Kidney (tissue), 14 donors: ENCODE measurements around the gene CLEC3B. TPM values are rescaled to one million over a fixed set of nuclear protein-coding genes. Genes with fewer than 3 reads are reported as not detected.

ENCODE experiments used
- DNase-seq, 5 donors: peaks; one replicate each; pipeline ENCODE4 v3.0.0-alpha.2; 2013 to 2020
- FAIRE-seq: peaks from 2 replicates; lab custom pipeline; 2012; peaks lifted over from hg19 to GRCh38; lab: Jason Lieb, UNC
- H3K27ac ChIP-seq, 2 donors: one replicate each; pipeline ENCODE4 v1.7.0; 2013; ENCODE audit warnings: low read depth in 2 of 2, low read length in 2 of 2, inconsistent platforms in 1 of 2
- H3K27me3 ChIP-seq: one replicate; pipeline ENCODE4 v1.7.1; 2013; ENCODE audit warnings: low read length, inconsistent platforms; ENCODE audit not compliant: control insufficient read depth, insufficient read depth
- H3K36me3 ChIP-seq, 3 donors: one replicate each; pipeline versions ENCODE4 v1.7.0 to v1.7.1; 2013; ENCODE audit warnings: low read length in 3 of 3, control low read depth in 1 of 3, inconsistent platforms in 1 of 3; ENCODE audit not compliant: insufficient read depth in 3 of 3, control insufficient read depth in 2 of 3
- H3K4me1 ChIP-seq, 3 donors: one replicate each; pipeline versions ENCODE4 v1.7.0 to v1.7.1; 2013; ENCODE audit warnings: low read length in 3 of 3, inconsistent platforms in 1 of 3, low read depth in 1 of 3; ENCODE audit not compliant: control insufficient read depth in 2 of 3, insufficient read depth in 2 of 3
- H3K4me3 ChIP-seq, 3 donors: one replicate each; pipeline versions ENCODE4 v1.7.0 to v1.8.1; 2013; ENCODE audit warnings: low read length in 3 of 3, control low read depth in 1 of 3, inconsistent platforms in 1 of 3
- H3K9ac ChIP-seq, 3 donors: one replicate each; pipeline versions ENCODE4 v1.7.0 to v1.7.1; 2013; ENCODE audit warnings: low read length in 3 of 3, control low read depth in 1 of 3, inconsistent platforms in 1 of 3
- H3K9me3 ChIP-seq, 3 donors: one replicate each; pipeline versions ENCODE4 v1.7.0 to v1.7.1; 2013; ENCODE audit warnings: low read length in 3 of 3, control low read depth in 1 of 3, inconsistent platforms in 1 of 3; ENCODE audit not compliant: control insufficient read depth in 2 of 3, insufficient read depth in 1 of 3
- CTCF ChIP-seq: IDR thresholded peaks from 3 replicates; pipeline ENCODE4 v1.5.1; 2012; ENCODE audit warnings: mild to moderate bottlenecking, moderate library complexity, borderline replicate concordance; ENCODE audit not compliant: insufficient read depth; ENCODE audit errors: extremely low read depth
- intact Hi-C: fragments of 100-400 bp; cut with DNase I; formaldehyde crosslinking; loops from one replicate; pipeline ENCODE4 v1.11.1; 2022
- polyA plus RNA-seq: library from polyadenylated mRNA; stranded (reverse); fragments of 350-450 nt; fragmentation: Illumina TruSeq; extraction: RNeasy Lipid Tissue Mini Kit (QIAGEN cat#74804); gene quantifications from one replicate; pipeline ENCODE4 v1.2.3, GENCODE V29; 2014; ENCODE audit warnings: low read depth, low replicate concordance; ENCODE audit not compliant: insufficient read depth
- total RNA-seq: library from RNA; stranded (reverse); fragmentation: NEBNext Ultra II Directional; extraction: Animal tissue kit (Norgen Biotek cat#: 25700); gene quantifications from one replicate; pipeline ENCODE4 v1.2.1, GENCODE V29; 2021
- donor health status: control.
- donor health status: control.
- donor health status: control.
- donor health status: control.
- donor health status: control.
- donor health status: DM: yes; HTN: yes; CAD: no.
- donor health status: Normal renal cell carcinoma (clear cell type).

Gene CLEC3B
- total and polyA plus RNA-seq, 2 donors from 2014 or later = 45.3 to 284 TPM

DNA sequence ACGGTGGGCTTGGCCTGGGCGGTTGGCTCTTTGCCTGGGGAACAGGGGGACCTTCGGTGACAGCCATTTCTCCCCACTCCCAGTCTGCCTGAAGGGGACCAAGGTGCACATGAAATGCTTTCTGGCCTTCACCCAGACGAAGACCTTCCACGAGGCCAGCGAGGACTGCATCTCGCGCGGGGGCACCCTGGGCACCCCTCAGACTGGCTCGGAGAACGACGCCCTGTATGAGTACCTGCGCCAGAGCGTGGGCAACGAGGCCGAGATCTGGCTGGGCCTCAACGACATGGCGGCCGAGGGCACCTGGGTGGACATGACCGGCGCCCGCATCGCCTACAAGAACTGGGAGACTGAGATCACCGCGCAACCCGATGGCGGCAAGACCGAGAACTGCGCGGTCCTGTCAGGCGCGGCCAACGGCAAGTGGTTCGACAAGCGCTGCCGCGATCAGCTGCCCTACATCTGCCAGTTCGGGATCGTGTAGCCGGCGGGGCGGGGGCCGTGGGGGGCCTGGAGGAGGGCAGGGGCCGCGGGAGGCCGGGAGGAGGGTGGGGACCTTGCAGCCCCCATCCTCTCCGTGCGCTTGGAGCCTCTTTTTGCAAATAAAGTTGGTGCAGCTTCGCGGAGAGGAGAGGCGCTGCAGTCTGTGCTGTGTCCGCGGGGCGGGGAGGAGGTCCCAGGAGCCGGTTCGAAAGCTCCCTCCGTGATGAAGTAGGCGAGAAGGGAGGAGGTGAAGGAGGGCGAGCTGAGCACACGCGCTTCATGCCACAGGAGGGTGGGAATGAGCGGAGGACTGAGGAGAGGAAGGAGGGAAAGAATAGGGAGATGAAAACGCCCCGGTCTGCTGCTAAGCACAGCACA lies 9.6 kb downstream of the CLEC3B start:
- Histone ChIP-seq H3K36me3 (peaks cover 0 to 4% (median 0%) of the 10 kb centered on the region in 3 donors), H3K27ac (no peak overlapping the region), H3K9me3 (no peaks in the 10 kb centered on the region), H3K27me3 (no peaks in the 10 kb centered on the region), H3K4me3 (peak overlapping the region in 1 of 3 donors; percentile 49), H3K9ac (peak overlapping the region in 1 of 3 donors; percentile 28), H3K4me1 (peaks cover 0 to 12% (median 0%) of the 10 kb centered on the region in 3 donors)
- DNase-seq = peak in 4 of 5 donors; percentile 41 to 81 (median 62)
- FAIRE-seq = no peak
- intact Hi-C loops = loop anchor here (5.0 to 10.0 kb wide), 2 partner anchors 177 to 469 kb away; no protein-coding TSS in a partner anchor
- TF ChIP-seq CTCF = no peak

DNA sequence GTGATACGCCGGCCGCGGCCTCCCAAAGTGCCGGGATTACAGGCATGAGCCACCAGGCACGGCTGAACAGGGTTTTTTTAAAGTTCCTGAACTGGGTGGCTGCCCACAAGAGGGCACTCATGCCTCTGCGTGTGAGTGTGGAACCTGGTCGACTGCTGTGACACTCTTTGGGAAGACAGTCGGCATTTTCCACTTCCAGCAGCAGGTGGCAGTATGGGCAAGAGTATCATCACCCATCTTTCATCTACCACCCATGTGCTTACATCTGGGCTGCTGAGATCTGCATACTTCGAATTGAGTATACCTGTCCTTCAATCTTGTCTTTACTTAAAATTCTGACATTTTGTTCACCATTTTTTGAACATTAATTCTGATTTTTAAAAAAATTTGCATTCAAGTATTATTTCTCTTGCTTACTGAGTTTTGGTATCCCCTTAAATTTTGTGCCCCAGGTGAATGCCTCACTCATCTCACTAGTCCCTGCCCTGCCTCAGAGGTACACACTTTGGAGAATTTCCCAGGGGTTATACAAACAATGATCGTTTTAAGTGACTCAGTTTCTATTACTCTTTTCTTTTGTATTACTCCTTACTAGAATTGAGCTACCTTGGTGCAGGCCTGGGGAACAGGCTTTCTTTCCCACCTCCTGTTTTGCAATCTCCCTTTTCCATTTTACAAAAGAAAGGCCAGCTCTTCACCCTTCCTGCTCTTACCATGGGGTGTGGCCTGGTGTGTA lies 11.8 kb downstream of the CLEC3B start:
- TF ChIP-seq CTCF = peak; percentile 95
- Histone ChIP-seq H3K9me3 (no peaks in the 10 kb centered on the region), H3K4me3 (peak overlapping the region in 1 of 3 donors; percentile 12), H3K36me3 (no peaks in the 10 kb centered on the region), H3K9ac (no peak overlapping the region), H3K27me3 (no peaks in the 10 kb centered on the region), H3K27ac (no peak overlapping the region), H3K4me1 (peaks cover 0 to 12% (median 0%) of the 10 kb centered on the region in 3 donors)
- peak; percentile 97 for FAIRE-seq
- DNase-seq = peak; percentile 92 to 97 (median 94)
- intact Hi-C loops = loop anchor here (5.0 to 10.0 kb wide), 2 partner anchors 174 to 467 kb away; no protein-coding TSS in a partner anchor

DNA sequence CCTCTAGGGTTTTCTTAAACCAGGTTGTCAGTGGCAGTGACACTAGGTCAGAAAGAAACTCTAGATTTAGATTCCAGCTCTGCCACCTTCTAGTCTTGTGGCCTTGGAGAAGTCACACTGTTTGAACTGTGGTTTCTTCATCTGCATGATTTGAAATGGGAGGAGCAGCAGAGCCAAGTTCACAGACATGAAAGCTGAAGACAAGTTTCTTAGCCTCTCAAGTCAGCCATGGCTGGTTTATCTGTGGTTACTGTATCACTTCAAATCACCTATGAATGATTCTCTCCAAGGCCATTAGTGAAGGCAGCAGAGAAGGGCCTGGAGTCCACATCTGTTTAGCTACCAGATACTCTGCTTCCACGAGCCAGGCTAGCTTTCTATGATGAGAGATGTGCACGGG lies 15.6 kb downstream of the CLEC3B start:
- H3K27ac ChIP-seq = no peak overlapping the region
- no peaks in the 10 kb centered on the region for H3K36me3 ChIP-seq
- no peaks in the 10 kb centered on the region for H3K27me3 ChIP-seq
- H3K4me1 ChIP-seq = no peaks in the 10 kb centered on the region
- H3K9ac ChIP-seq = no peak overlapping the region
- no peak overlapping the region for H3K4me3 ChIP-seq
- intact Hi-C loops = no loop called here
- DNase-seq = no peak
- no peaks in the 10 kb centered on the region for H3K9me3 ChIP-seq
- TF ChIP-seq CTCF = no peak
- FAIRE-seq = no peak
